NCI-H460 (cell line): Measurements from ENCODE around the gene ZNF337. TPM values are rescaled to one million over a fixed set of nuclear protein-coding genes. Genes with fewer than 3 reads are reported as not detected.
"Not testable (repeated sequence)": the region's sequence is repeated elsewhere in the genome, so short reads cannot be mapped to it uniquely, and the experiment has no call there.

ENCODE experiments used
- DNase-seq: peaks from one replicate; pipeline ENCODE4 v3.0.0-alpha.2; 2016; ENCODE audit warnings: low read depth; ENCODE audit errors: extremely low read depth
- total RNA-seq: library from RNA; depleted of rRNA; stranded (reverse); fragments of >200 nt; shearing (Covaris generic); gene quantifications from 2 replicates; pipeline ENCODE4 v1.2.3, GENCODE V29; 2014

Gene ZNF337
- total RNA-seq, 1 experiment from 2014 or later, result 17.0 TPM

- DNase-seq, result no peak
These were observed 902 bp downstream of the ZNF337 start for GRCh38 chr20:25695532-25696370.

GRCh38 chr20:25692499-25692898, 4.2 kb downstream of the ZNF337 start:
- DNase-seq, result no peak

GRCh38 chr20:25690427-25690826, 6.2 kb downstream of the ZNF337 start:
- DNase-seq, result no peak

GRCh38 chr20:25686081-25687067, 10.3 kb downstream of the ZNF337 start:
- no peak for DNase-seq

- DNase-seq, result no peak
These were observed 11.2 kb downstream of the ZNF337 start for GRCh38 chr20:25685276-25686080.

GRCh38 chr20:25683826-25684225, 12.8 kb downstream of the ZNF337 start:
- DNase-seq, result not testable (repeated sequence)

GRCh38 chr20:25683050-25683449, 13.6 kb downstream of the ZNF337 start:
- DNase-seq, result no peak

GRCh38 chr20:25676164-25676809, 20.4 kb downstream of the ZNF337 start:
- no peak for DNase-seq

- DNase-seq, result no peak
These were observed 21.5 kb downstream of the ZNF337 start for GRCh38 chr20:25675161-25675560.

GRCh38 chr20:25672659-25673235, 23.9 kb downstream of the ZNF337 start:
- DNase-seq, result no peak

GRCh38 chr20:25669826-25670422, 26.7 kb downstream of the ZNF337 start:
- no peak for DNase-seq

GRCh38 chr20:25668446-25668845, 28.2 kb downstream of the ZNF337 start:
- DNase-seq, result no peak

GRCh38 chr20:25659999-25660398, 36.7 kb downstream of the ZNF337 start:
- no peak for DNase-seq

- no peak for DNase-seq
These were observed 42.2 kb downstream of the ZNF337 start for GRCh38 chr20:25654487-25654886.

GRCh38 chr20:25652866-25653265, 43.8 kb downstream of the ZNF337 start:
- not testable (repeated sequence) for DNase-seq

- DNase-seq, result no peak
These were observed 51.8 kb downstream of the ZNF337 start for GRCh38 chr20:25644814-25645213.

GRCh38 chr20:25643716-25644115, 52.9 kb downstream of the ZNF337 start:
- no peak for DNase-seq

- DNase-seq, result no peak
These were observed 59.4 kb downstream of the ZNF337 start for GRCh38 chr20:25637247-25637646.
